ENCODE measurements around the gene CDC42BPA.

DNA sequence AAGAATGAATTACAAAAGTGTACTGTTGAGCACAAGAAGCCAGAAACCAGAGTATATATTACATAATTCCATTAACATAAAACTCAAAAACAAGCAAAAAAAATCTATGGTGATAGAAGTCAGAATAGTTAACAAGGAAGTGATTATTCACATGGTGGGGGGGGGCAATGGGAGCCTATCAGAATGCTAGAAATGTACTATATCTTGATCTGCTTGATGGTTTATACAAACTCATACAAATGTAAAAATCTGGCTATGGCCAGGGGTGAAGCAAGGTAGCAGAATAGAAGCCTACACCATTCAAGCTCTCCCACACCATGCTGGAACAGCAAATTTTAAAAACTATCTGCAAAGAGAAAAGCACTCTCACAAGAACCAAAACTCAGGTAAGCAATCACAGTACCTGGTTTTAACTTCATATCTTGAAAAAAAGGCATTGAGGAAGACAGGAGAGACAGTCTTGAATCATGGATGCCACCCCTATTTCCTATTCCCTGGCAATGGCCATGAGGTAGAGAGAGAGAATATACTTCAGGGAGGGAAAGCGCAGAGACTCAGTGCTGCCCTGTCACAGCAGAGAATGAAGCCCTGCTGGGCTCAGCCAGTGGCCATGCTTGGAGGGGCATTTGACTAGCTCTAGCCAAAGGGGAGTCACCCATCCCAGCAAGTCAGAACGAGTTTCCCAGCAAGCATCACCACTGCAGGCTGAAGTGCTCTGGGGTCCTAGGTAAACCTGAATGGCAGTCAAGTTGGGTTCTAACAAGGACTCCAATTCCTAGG, 73.8 kb downstream of the CDC42BPA start:
- TF ChIP-seq, protein P1, sequence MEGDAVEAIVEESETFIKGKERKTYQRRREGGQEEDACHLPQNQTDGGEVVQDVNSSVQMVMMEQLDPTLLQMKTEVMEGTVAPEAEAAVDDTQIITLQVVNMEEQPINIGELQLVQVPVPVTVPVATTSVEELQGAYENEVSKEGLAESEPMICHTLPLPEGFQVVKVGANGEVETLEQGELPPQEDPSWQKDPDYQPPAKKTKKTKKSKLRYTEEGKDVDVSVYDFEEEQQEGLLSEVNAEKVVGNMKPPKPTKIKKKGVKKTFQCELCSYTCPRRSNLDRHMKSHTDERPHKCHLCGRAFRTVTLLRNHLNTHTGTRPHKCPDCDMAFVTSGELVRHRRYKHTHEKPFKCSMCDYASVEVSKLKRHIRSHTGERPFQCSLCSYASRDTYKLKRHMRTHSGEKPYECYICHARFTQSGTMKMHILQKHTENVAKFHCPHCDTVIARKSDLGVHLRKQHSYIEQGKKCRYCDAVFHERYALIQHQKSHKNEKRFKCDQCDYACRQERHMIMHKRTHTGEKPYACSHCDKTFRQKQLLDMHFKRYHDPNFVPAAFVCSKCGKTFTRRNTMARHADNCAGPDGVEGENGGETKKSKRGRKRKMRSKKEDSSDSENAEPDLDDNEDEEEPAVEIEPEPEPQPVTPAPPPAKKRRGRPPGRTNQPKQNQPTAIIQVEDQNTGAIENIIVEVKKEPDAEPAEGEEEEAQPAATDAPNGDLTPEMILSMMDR (IDR thresholded peaks at IDR 0.05) = no peak
- TF ChIP-seq POLR2A (IDR thresholded peaks at IDR 0.05) = no peak
